Measurements from ENCODE around the gene TMEM86A. TPM values are rescaled to one million over a fixed set of nuclear protein-coding genes. Genes with fewer than 3 reads are reported as not detected.

TMEM86A gene
- total RNA-seq, 2 experiments from 2014 or later: 0.92 to 2.7 TPM

DNA sequence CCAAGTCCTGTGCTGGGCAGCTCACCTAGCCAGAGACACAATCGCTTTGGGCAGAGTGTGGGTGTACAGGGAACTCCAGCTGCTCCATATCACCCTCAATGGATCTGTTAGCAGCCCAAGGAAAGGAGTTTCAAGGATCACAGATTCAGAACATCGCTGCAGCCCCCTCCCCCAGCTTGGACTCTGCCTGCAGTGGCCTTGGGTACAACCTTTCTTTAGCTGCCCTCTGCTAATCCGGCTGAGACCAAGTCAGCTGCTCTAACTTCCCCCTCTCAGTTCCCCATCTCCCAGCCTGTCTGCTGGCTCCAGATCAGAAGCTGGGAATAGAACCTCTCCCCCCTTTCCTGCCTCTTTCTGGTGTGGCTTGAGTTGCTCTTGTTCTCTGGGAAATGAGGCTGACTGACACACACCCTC lies 1.3 kb downstream of the TMEM86A start:
- BruUV-seq (replicated peaks): no TSS peak
- ChIA-PET POLR2A (interaction anchor here (0.5 kb wide), 1 partner anchor 178 kb away, joined by 3 read pairs; no protein-coding TSS in a partner anchor), CTCF (ENCODE audit: unreplicated experiment) (interaction anchor here (1.3 kb wide), 1 partner anchor 32 kb away, joined by 3 read pairs; no protein-coding TSS in a partner anchor)
- Histone ChIP-seq H3K36me3 (ENCODE audit: insufficient read depth, low read length) (no peaks in the 10 kb centered on the region), H3K4me2 (ENCODE audit: low read length) (no peak overlapping the region), H3K9me2 (ENCODE audit: insufficient read depth, low read length) (no peaks in the 10 kb centered on the region), H3K79me2 (ENCODE audit: insufficient read depth, low read depth, low read length) (no peaks in the 10 kb centered on the region), H3K4me3 (ENCODE audit: low read depth, low read length, poor library complexity, severe bottlenecking) (no peak overlapping the region), H4K20me1 (ENCODE audit: insufficient read depth, low read length) (no peaks in the 10 kb centered on the region), H3K27ac (ENCODE audit: low read depth, low read length, poor library complexity, severe bottlenecking) (no peak overlapping the region), H3K4me1 (ENCODE audit: insufficient read depth, low read length, poor library complexity, severe bottlenecking) (peaks cover 15% of the 10 kb centered on the region), H3K9me3 (ENCODE audit: low read length) (no peaks in the 10 kb centered on the region), H2AFZ (ENCODE audit: low read length) (no peak overlapping the region)
- DNase-seq (ENCODE audit: low spot score): no peak
- intact Hi-C loops (cut with micrococcal nuclease; ENCODE audit: unreplicated experiment): no loop called here
- TF ChIP-seq EZH2phosphoT487 (IDR thresholded peaks at IDR 0.05; ENCODE audit: borderline replicate concordance, low read depth, low read length): no peak

- peaks cover 15% of the 10 kb centered on the region for H3K4me1 ChIP-seq (ENCODE audit: insufficient read depth, low read length, poor library complexity, severe bottlenecking)
- H3K79me2 ChIP-seq (ENCODE audit: insufficient read depth, low read depth, low read length): no peaks in the 10 kb centered on the region
- no peak overlapping the region for H2AFZ ChIP-seq (ENCODE audit: low read length)
- intact Hi-C loops (cut with micrococcal nuclease; ENCODE audit: unreplicated experiment): no loop called here
- H3K27ac ChIP-seq (ENCODE audit: low read depth, low read length, poor library complexity, severe bottlenecking): no peak overlapping the region
- no peak for DNase-seq (ENCODE audit: low spot score)
- no peak for TF ChIP-seq EZH2phosphoT487 (IDR thresholded peaks at IDR 0.05; ENCODE audit: borderline replicate concordance, low read depth, low read length)
- TF ChIP-seq, protein P1, sequence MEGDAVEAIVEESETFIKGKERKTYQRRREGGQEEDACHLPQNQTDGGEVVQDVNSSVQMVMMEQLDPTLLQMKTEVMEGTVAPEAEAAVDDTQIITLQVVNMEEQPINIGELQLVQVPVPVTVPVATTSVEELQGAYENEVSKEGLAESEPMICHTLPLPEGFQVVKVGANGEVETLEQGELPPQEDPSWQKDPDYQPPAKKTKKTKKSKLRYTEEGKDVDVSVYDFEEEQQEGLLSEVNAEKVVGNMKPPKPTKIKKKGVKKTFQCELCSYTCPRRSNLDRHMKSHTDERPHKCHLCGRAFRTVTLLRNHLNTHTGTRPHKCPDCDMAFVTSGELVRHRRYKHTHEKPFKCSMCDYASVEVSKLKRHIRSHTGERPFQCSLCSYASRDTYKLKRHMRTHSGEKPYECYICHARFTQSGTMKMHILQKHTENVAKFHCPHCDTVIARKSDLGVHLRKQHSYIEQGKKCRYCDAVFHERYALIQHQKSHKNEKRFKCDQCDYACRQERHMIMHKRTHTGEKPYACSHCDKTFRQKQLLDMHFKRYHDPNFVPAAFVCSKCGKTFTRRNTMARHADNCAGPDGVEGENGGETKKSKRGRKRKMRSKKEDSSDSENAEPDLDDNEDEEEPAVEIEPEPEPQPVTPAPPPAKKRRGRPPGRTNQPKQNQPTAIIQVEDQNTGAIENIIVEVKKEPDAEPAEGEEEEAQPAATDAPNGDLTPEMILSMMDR (conservative IDR thresholded peaks at IDR 0.05; ENCODE audit: low read length): no peak
- no peak overlapping the region for H3K4me3 ChIP-seq (ENCODE audit: low read depth, low read length, poor library complexity, severe bottlenecking)
- H4K20me1 ChIP-seq (ENCODE audit: insufficient read depth, low read length): no peaks in the 10 kb centered on the region
- no peaks in the 10 kb centered on the region for H3K9me2 ChIP-seq (ENCODE audit: insufficient read depth, low read length)
- ChIA-PET POLR2A (no interaction called here), CTCF (ENCODE audit: unreplicated experiment) (no interaction called here)
- no peaks in the 10 kb centered on the region for H3K36me3 ChIP-seq (ENCODE audit: insufficient read depth, low read length)
- BruUV-seq (replicated peaks): no TSS peak
- H3K4me2 ChIP-seq (ENCODE audit: low read length): no peak overlapping the region
- H3K9me3 ChIP-seq (ENCODE audit: low read length): no peaks in the 10 kb centered on the region
Observed at GRCh38 chr11:18700375-18700774, 1.8 kb downstream of the TMEM86A start.

GRCh38 chr11:18700872-18701271 lies 2.3 kb downstream of the TMEM86A start:
- Histone ChIP-seq H3K9me2 (ENCODE audit: insufficient read depth, low read length) (no peaks in the 10 kb centered on the region), H3K79me2 (ENCODE audit: insufficient read depth, low read depth, low read length) (no peaks in the 10 kb centered on the region), H3K27ac (ENCODE audit: low read depth, low read length, poor library complexity, severe bottlenecking) (no peak overlapping the region), H3K9me3 (ENCODE audit: low read length) (no peaks in the 10 kb centered on the region), H4K20me1 (ENCODE audit: insufficient read depth, low read length) (no peaks in the 10 kb centered on the region), H3K36me3 (ENCODE audit: insufficient read depth, low read length) (no peaks in the 10 kb centered on the region), H3K4me2 (ENCODE audit: low read length) (no peak overlapping the region), H3K4me1 (ENCODE audit: insufficient read depth, low read length, poor library complexity, severe bottlenecking) (peaks cover 15% of the 10 kb centered on the region), H3K4me3 (ENCODE audit: low read depth, low read length, poor library complexity, severe bottlenecking) (no peak overlapping the region), H2AFZ (ENCODE audit: low read length) (no peak overlapping the region)
- DNase-seq (ENCODE audit: low spot score): no peak
- POLR2A ChIA-PET: no interaction called here
- CTCF ChIA-PET (ENCODE audit: unreplicated experiment): no interaction called here
- TF ChIP-seq, protein P1 (conservative IDR thresholded peaks at IDR 0.05; ENCODE audit: low read length): no peak
- no peak for TF ChIP-seq EZH2phosphoT487 (IDR thresholded peaks at IDR 0.05; ENCODE audit: borderline replicate concordance, low read depth, low read length)
- BruUV-seq (replicated peaks): no TSS peak
- intact Hi-C loops (cut with micrococcal nuclease; ENCODE audit: unreplicated experiment): no loop called here

All from OCI-LY7 (cell line).